Kidney (tissue), 14 donors: ENCODE measurements around the gene EFNA2. TPM values are rescaled to one million over a fixed set of nuclear protein-coding genes. Genes with fewer than 3 reads are reported as not detected.
A peak's percentile ranks its signal among the peaks of the same experiment; 100 is the strongest.

ENCODE experiments used
- DNase-seq, 5 donors: peaks; one replicate each; pipeline ENCODE4 v3.0.0-alpha.2; 2013 to 2020
- FAIRE-seq: peaks from 2 replicates; lab custom pipeline; 2012; peaks lifted over from hg19 to GRCh38; lab: Jason Lieb, UNC
- H3K27ac ChIP-seq, 2 donors: one replicate each; pipeline ENCODE4 v1.7.0; 2013; ENCODE audit warnings: low read depth in 2 of 2, low read length in 2 of 2, inconsistent platforms in 1 of 2
- H3K27me3 ChIP-seq: one replicate; pipeline ENCODE4 v1.7.1; 2013; ENCODE audit warnings: low read length, inconsistent platforms; ENCODE audit not compliant: control insufficient read depth, insufficient read depth
- H3K36me3 ChIP-seq, 3 donors: one replicate each; pipeline versions ENCODE4 v1.7.0 to v1.7.1; 2013; ENCODE audit warnings: low read length in 3 of 3, control low read depth in 1 of 3, inconsistent platforms in 1 of 3; ENCODE audit not compliant: insufficient read depth in 3 of 3, control insufficient read depth in 2 of 3
- H3K4me1 ChIP-seq, 3 donors: one replicate each; pipeline versions ENCODE4 v1.7.0 to v1.7.1; 2013; ENCODE audit warnings: low read length in 3 of 3, inconsistent platforms in 1 of 3, low read depth in 1 of 3; ENCODE audit not compliant: control insufficient read depth in 2 of 3, insufficient read depth in 2 of 3
- H3K4me3 ChIP-seq, 3 donors: one replicate each; pipeline versions ENCODE4 v1.7.0 to v1.8.1; 2013; ENCODE audit warnings: low read length in 3 of 3, control low read depth in 1 of 3, inconsistent platforms in 1 of 3
- H3K9ac ChIP-seq, 3 donors: one replicate each; pipeline versions ENCODE4 v1.7.0 to v1.7.1; 2013; ENCODE audit warnings: low read length in 3 of 3, control low read depth in 1 of 3, inconsistent platforms in 1 of 3
- H3K9me3 ChIP-seq, 3 donors: one replicate each; pipeline versions ENCODE4 v1.7.0 to v1.7.1; 2013; ENCODE audit warnings: low read length in 3 of 3, control low read depth in 1 of 3, inconsistent platforms in 1 of 3; ENCODE audit not compliant: control insufficient read depth in 2 of 3, insufficient read depth in 1 of 3
- CTCF ChIP-seq: IDR thresholded peaks from 3 replicates; pipeline ENCODE4 v1.5.1; 2012; ENCODE audit warnings: mild to moderate bottlenecking, moderate library complexity, borderline replicate concordance; ENCODE audit not compliant: insufficient read depth; ENCODE audit errors: extremely low read depth
- intact Hi-C: fragments of 100-400 bp; cut with DNase I; formaldehyde crosslinking; loops from one replicate; pipeline ENCODE4 v1.11.1; 2022
- polyA plus RNA-seq: library from polyadenylated mRNA; stranded (reverse); fragments of 350-450 nt; fragmentation: Illumina TruSeq; extraction: RNeasy Lipid Tissue Mini Kit (QIAGEN cat#74804); gene quantifications from one replicate; pipeline ENCODE4 v1.2.3, GENCODE V29; 2014; ENCODE audit warnings: low read depth, low replicate concordance; ENCODE audit not compliant: insufficient read depth
- total RNA-seq: library from RNA; stranded (reverse); fragmentation: NEBNext Ultra II Directional; extraction: Animal tissue kit (Norgen Biotek cat#: 25700); gene quantifications from one replicate; pipeline ENCODE4 v1.2.1, GENCODE V29; 2021
- donor health status: control.
- donor health status: control.
- donor health status: control.
- donor health status: control.
- donor health status: control.
- donor health status: DM: yes; HTN: yes; CAD: no.
- donor health status: Normal renal cell carcinoma (clear cell type).

EFNA2 gene
- total and polyA plus RNA-seq, 2 donors from 2014 or later, result not detected

DNA sequence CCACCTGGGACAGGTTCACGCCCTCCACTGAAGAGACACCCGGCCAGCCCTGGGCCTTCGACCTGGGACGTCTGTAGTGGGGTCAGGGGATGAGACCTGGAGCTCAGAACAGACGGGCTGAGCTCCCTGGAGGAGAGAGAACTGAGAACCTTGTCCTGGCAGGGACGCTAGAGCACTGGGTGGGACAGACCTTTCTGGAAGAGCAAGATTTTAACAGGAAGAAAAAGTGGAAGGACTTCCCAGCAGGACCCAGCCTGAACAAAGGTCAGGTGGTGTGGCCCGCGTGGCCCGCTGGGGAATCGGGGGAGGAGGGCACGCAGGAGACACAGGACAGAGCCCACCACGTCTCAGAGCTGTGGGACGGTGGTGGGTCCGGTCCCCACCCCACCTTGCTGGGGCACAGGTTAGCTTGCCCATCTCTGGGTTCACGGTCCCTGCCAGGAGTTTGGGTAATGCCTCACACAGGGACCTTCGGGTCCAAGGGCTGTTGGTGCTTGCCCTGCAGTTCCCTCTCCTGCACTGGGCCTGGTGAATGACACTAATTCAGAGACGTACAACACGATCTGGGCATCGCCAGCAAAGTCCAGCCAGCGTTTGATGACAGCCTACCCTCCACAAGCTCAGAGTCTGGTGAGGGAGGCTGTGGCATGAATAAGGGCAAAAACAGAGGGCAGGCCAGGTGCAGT, 1.2 kb upstream of the EFNA2 start:
- no peak overlapping the region for H3K27ac ChIP-seq
- H3K4me1 ChIP-seq, result no peaks in the 10 kb centered on the region
- peak in 1 of 5 donors; percentile 56 for DNase-seq
- intact Hi-C loops, result no loop called here
- H3K9ac ChIP-seq, result no peak overlapping the region
- FAIRE-seq, result no peak
- no peaks in the 10 kb centered on the region for H3K27me3 ChIP-seq
- no peaks in the 10 kb centered on the region for H3K9me3 ChIP-seq
- TF ChIP-seq CTCF, result no peak
- H3K4me3 ChIP-seq, result no peak overlapping the region
- peaks cover 0 to under 1% (median 0%) of the 10 kb centered on the region in 3 donors for H3K36me3 ChIP-seq

DNA sequence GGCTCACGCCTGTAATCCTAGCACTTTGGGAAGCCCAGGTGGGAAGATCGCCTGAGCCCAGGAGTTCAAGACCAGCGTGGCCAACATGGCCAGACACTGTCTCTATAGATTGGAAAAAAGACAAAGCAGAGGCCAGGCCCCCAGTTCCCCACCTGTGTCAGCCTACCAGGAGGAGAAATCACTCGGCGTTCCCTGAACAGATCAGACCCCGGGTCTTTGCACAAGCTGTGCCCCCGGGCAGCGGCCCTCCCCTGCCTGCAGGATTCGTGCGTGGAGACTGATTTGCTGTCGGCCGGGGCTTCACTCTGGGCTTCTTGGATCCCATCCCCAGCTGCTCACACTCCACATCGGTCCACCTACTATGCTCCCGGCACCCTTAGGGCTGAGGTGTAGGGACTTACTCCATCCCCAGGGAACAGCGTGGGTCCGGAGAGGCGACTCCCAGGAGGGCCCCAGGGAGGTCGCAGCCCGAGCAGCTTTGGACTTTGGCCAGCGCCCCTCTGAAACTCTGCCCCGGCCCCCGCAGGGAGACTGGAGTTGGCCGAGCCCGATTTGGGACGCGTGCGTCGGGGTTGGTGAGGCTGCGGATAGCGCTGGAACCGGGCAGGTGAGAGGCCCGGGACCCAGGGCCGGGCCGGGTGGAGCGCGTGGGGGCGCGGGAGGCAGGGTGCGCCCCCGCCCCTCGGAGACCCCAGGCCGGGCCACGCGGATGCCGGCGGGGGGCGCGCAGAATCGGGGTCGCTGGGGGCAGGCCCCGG, 515 bp upstream of the EFNA2 start:
- TF ChIP-seq CTCF, result no peak
- no peak overlapping the region for H3K4me3 ChIP-seq
- DNase-seq, result peak in 2 of 5 donors; percentile 72 to 76
- H3K27ac ChIP-seq, result no peak overlapping the region
- H3K27me3 ChIP-seq, result no peaks in the 10 kb centered on the region
- no peaks in the 10 kb centered on the region for H3K9me3 ChIP-seq
- intact Hi-C loops, result no loop called here
- H3K9ac ChIP-seq, result no peak overlapping the region
- no peaks in the 10 kb centered on the region for H3K4me1 ChIP-seq
- no peaks in the 10 kb centered on the region for H3K36me3 ChIP-seq
- FAIRE-seq, result no peak

GRCh38 chr19:1286487-1287353, 1.0 kb downstream of the EFNA2 start:
- no peak overlapping the region for H3K4me3 ChIP-seq
- FAIRE-seq (no peak), DNase-seq (no peak)
- H3K27ac ChIP-seq, result no peak overlapping the region
- no peaks in the 10 kb centered on the region for H3K36me3 ChIP-seq
- H3K4me1 ChIP-seq, result no peaks in the 10 kb centered on the region
- H3K9ac ChIP-seq, result no peak overlapping the region
- intact Hi-C loops, result no loop called here
- H3K9me3 ChIP-seq, result no peaks in the 10 kb centered on the region
- TF ChIP-seq CTCF, result no peak
- H3K27me3 ChIP-seq, result no peaks in the 10 kb centered on the region
